HCT116 (cell line): ENCODE results near the gene ISG20. TPM values are rescaled to one million over a fixed set of nuclear protein-coding genes. Genes with fewer than 3 reads are reported as not detected.

ENCODE experiments used
- ATAC-seq: fragments of 200-7000 bp; cut with Tn5 transposase; 2 replicates; pipeline ENCODE4 v1.9.1; 2020; ENCODE audit warnings: mild to moderate bottlenecking, moderate library complexity
- BruUV-seq: library from RNA; stranded (reverse); fragments of 400-500 nt; replicated peaks from 2 replicates; lab custom pipeline; 2021; lab: Mats Ljungman, UMichigan
- CTCF ChIA-PET: fragments of 300-600 bp; sonication (Branson Sonifier 250); formaldehyde crosslinking; loops from one replicate; lab custom pipeline; 2021; ENCODE audit warnings: antibody characterized with exemption; lab: Charles Lee
- POLR2A ChIA-PET: fragments of 300-600, 350-600 bp; sonication (Branson Sonifier 250); formaldehyde crosslinking; loops from one replicate; lab custom pipeline; 2021; ENCODE audit warnings: antibody characterized with exemption; lab: Charles Lee
- RAD21 ChIA-PET, 2 experiments: fragments of 300-600 bp; sonication (Branson Sonifier 250); formaldehyde crosslinking; loops; one replicate each; lab custom pipeline; 2023; ENCODE audit warnings: low total read pairs in 2 of 2; ENCODE audit not compliant: uncharacterized antibody in 2 of 2, unreplicated experiment in 2 of 2, low non-redundant PET in 1 of 2; lab: Charles Lee
- DNase-seq: peaks from one replicate; pipeline ENCODE4 v3.0.0-alpha.2; 2010; ENCODE audit warnings: low read depth, low spot score
- H2AFZ ChIP-seq: fragments of 200-600 bp; shearing (Covaris generic), sonication (generic); 2 replicates; pipeline ENCODE4 v1.6.1; 2017; ENCODE audit warnings: low read depth, mixed run types, mixed read lengths, antibody characterized with exemption, low read length; ENCODE audit not compliant: poor library complexity, severe bottlenecking
- H3K27ac ChIP-seq: 2 replicates; pipeline ENCODE4 v1.5.1; 2012; ENCODE audit warnings: low read depth, low read length
- H3K27me3 ChIP-seq: fragments of 200-600 bp; sonication (generic); 2 replicates; pipeline ENCODE4 v1.6.1; 2016; ENCODE audit warnings: mixed run types, low read length, mixed read lengths; ENCODE audit not compliant: insufficient read depth
- H3K36me3 ChIP-seq, 2 experiments: fragments of 200-500 bp in 1 of 2; fragments of 200-600 bp in 1 of 2; sonication (Bioruptor generic) in 1 of 2; sonication (generic) in 1 of 2; 2 replicates each; pipeline versions ENCODE4 v1.5.1 to v1.6.1; 2014 to 2016; ENCODE audit warnings: low read length in 2 of 2, inconsistent platforms in 1 of 2, mixed read lengths in 1 of 2, mixed run types in 1 of 2; ENCODE audit not compliant: insufficient read depth in 2 of 2, control insufficient read depth in 1 of 2
- H3K4me1 ChIP-seq, 2 experiments: fragments of 200-600 bp in 1 of 2; sonication (generic) in 1 of 2; 2 replicates each; pipeline versions ENCODE4 v1.5.1 to v1.6.1; 2012 to 2017; ENCODE audit warnings: low read length in 2 of 2, inconsistent platforms in 1 of 2, mild to moderate bottlenecking in 1 of 2, mixed read lengths in 1 of 2, mixed run types in 1 of 2, moderate library complexity in 1 of 2; ENCODE audit not compliant: insufficient read depth in 2 of 2, control insufficient read depth in 1 of 2
- H3K4me2 ChIP-seq: fragments of 200-600 bp; sonication (generic); 2 replicates; pipeline ENCODE4 v1.6.1; 2017; ENCODE audit warnings: mixed run types, low read length, mixed read lengths
- H3K4me3 ChIP-seq, 2 experiments: fragments of 200-600 bp in 1 of 2; sonication (generic) in 1 of 2; replicated peaks in 1 of 2; 2 replicates each; pipeline ENCODE4 v1.5.1; 2011 to 2016; ENCODE audit warnings: low read length in 2 of 2, control low read depth in 1 of 2, low read depth in 1 of 2, mild to moderate bottlenecking in 1 of 2, mixed read lengths in 1 of 2, mixed run types in 1 of 2
- H3K79me2 ChIP-seq: fragments of 200-600 bp; sonication (generic); 2 replicates; pipeline ENCODE4 v1.6.1; 2017; ENCODE audit warnings: mild to moderate bottlenecking, mixed run types, low read length, moderate library complexity, mixed read lengths; ENCODE audit not compliant: insufficient read depth
- H3K9ac ChIP-seq: fragments of 200-600 bp; sonication (generic); 2 replicates; pipeline ENCODE4 v1.6.1; 2016; ENCODE audit warnings: low read length, mixed read lengths
- H3K9me2 ChIP-seq: fragments of 200-600 bp; sonication (generic), shearing (Covaris generic); 2 replicates; pipeline ENCODE4 v1.6.1; 2017; ENCODE audit warnings: mixed run types, mild to moderate bottlenecking, moderate library complexity; ENCODE audit not compliant: insufficient read depth
- H3K9me3 ChIP-seq, 2 experiments: fragments of 200-500 bp in 1 of 2; fragments of 200-600 bp in 1 of 2; sonication (Bioruptor generic) in 1 of 2; sonication (generic) in 1 of 2; 2 replicates each; pipeline ENCODE4 v1.6.1; 2014 to 2017; ENCODE audit warnings: low read length in 2 of 2, mixed read lengths in 2 of 2, inconsistent platforms in 1 of 2, low read depth in 1 of 2, mild to moderate bottlenecking in 1 of 2, mixed run types in 1 of 2, moderate library complexity in 1 of 2; ENCODE audit not compliant: control insufficient read depth in 1 of 2, insufficient read depth in 1 of 2
- H4K20me1 ChIP-seq: fragments of 200-600 bp; sonication (generic), shearing (Covaris generic); 2 replicates; pipeline ENCODE4 v1.6.1; 2017; ENCODE audit warnings: mixed run types, mild to moderate bottlenecking, moderate library complexity; ENCODE audit not compliant: insufficient read depth
- ATF3 ChIP-seq: IDR thresholded peaks from 2 replicates; pipeline ENCODE4 v1.6.1; 2012
- CBX3 ChIP-seq: IDR thresholded peaks from 2 replicates; pipeline ENCODE4 v1.6.1; 2012; ENCODE audit warnings: low read depth
- CEBPB ChIP-seq: IDR thresholded peaks from 2 replicates; pipeline ENCODE4 v1.6.1; 2012; ENCODE audit warnings: low read depth
- EGR1 ChIP-seq: IDR thresholded peaks from 2 replicates; pipeline ENCODE4 v1.6.1; 2012; ENCODE audit warnings: low read depth
- ELF1 ChIP-seq: IDR thresholded peaks from 2 replicates; pipeline ENCODE4 v1.6.1; 2012; ENCODE audit warnings: low read depth, borderline replicate concordance
- EZH2phosphoT487 ChIP-seq: fragments of 200-600 bp; IDR thresholded peaks from 2 replicates; pipeline ENCODE4 v1.6.1; 2018; ENCODE audit warnings: antibody characterized with exemption, borderline replicate concordance
- FOSL1 ChIP-seq: IDR thresholded peaks from 2 replicates; pipeline ENCODE4 v1.6.1; 2012; ENCODE audit warnings: low read depth
- RAD21 ChIP-seq: IDR thresholded peaks from 2 replicates; pipeline ENCODE4 v1.6.1; 2012; ENCODE audit warnings: low read depth, mild to moderate bottlenecking
- SIN3A ChIP-seq: IDR thresholded peaks from 2 replicates; pipeline ENCODE4 v1.6.1; 2012; ENCODE audit warnings: low read depth
- SP1 ChIP-seq: IDR thresholded peaks from 2 replicates; pipeline ENCODE4 v1.6.1; 2012; ENCODE audit warnings: low read depth
- TCF7L2 ChIP-seq: IDR thresholded peaks from 2 replicates; pipeline ENCODE4 v1.7.0; 2011; ENCODE audit warnings: borderline replicate concordance, inconsistent platforms; ENCODE audit not compliant: insufficient read depth, insufficient read length; ENCODE audit errors: extremely low read depth
- intact Hi-C: fragments of 100-400 bp; cut with micrococcal nuclease; formaldehyde crosslinking; loops from 2 replicates; pipeline ENCODE4 v1.10.0; 2022
- total RNA-seq: library from RNA; stranded (reverse); gene quantifications from one replicate; pipeline ENCODE4 v1.2.1, GENCODE V29; 2021; ENCODE audit not compliant: unreplicated experiment

The ISG20 gene
- total RNA-seq, 1 experiment from 2014 or later: 11.0 TPM

GRCh38 chr15:88630798-88631463, 7.9 kb upstream of the ISG20 start:
- no peak overlapping the region for H3K4me3 ChIP-seq
- TF ChIP-seq EGR1 (no peak), TCF7L2 (no peak), CEBPB (no peak), SIN3A (no peak), EZH2phosphoT487 (no peak), RAD21 (no peak), FOSL1 (no peak), CBX3 (no peak), SP1 (no peak), ELF1 (no peak), ATF3 (no peak)
- BruUV-seq: no TSS peak
- no peaks in the 10 kb centered on the region for H3K27me3 ChIP-seq
- peaks cover 63% of the 10 kb centered on the region for H3K79me2 ChIP-seq
- no peak overlapping the region for H3K9ac ChIP-seq
- RAD21 ChIA-PET: no interaction called here
- ATAC-seq (no peak), DNase-seq (no peak)
- no peak overlapping the region; the same call in 1 of the 2 replicates for H3K27ac ChIP-seq
- peaks cover 8 to 35% of the 10 kb centered on the region in 2 experiments for H3K4me1 ChIP-seq
- H3K4me2 ChIP-seq: no peak overlapping the region
- POLR2A ChIA-PET: no interaction called here
- intact Hi-C loops: no loop called here
- H3K9me2 ChIP-seq: no peaks in the 10 kb centered on the region
- peaks cover 23 to 66% of the 10 kb centered on the region in 2 experiments for H3K36me3 ChIP-seq
- CTCF ChIA-PET: interaction anchor here (1.4 kb wide), 1 partner anchor 267 kb away, joined by 3 read pairs; no protein-coding TSS in a partner anchor
- no peak overlapping the region for H2AFZ ChIP-seq
- no peaks in the 10 kb centered on the region for H3K9me3 ChIP-seq
- H4K20me1 ChIP-seq: peaks cover 24% of the 10 kb centered on the region; the same call in 1 of the 2 replicates
